Naive thymus-derived CD4-positive, alpha-beta T cell (primary cell): ENCODE data around the gene MPPED1. TPM values are rescaled to one million over a fixed set of nuclear protein-coding genes. Genes with fewer than 3 reads are reported as not detected.

Source experiments
- ATAC-seq: fragments of 150-1000 bp; cut with Tn5 transposase; 2 replicates; pipeline ENCODE4 v1.10.0; 2021; ENCODE audit warnings: mild to moderate bottlenecking, moderate library complexity
- CTCF ChIA-PET: fragments of 350-600 bp; sonication (Branson Sonifier 250); formaldehyde crosslinking; loops from one replicate; lab custom pipeline; 2021; ENCODE audit warnings: antibody characterized with exemption; lab: Charles Lee
- POLR2A ChIA-PET: fragments of 350-600 bp; sonication (Branson Sonifier 250); formaldehyde crosslinking; loops from one replicate; lab custom pipeline; 2021; ENCODE audit warnings: antibody characterized with exemption, inconsistent platforms; lab: Charles Lee
- DNase-seq, 9 donors: peaks; one replicate each; pipeline versions ENCODE4 v3.0.0 to v3.0.0-alpha.2; 2020 to 2022; ENCODE audit warnings: mixed read lengths in 1 of 9
- H3K27ac ChIP-seq: one replicate; pipeline ENCODE4 v1.7.0; 2013; ENCODE audit warnings: mild to moderate bottlenecking, low read depth, low read length, moderate library complexity
- H3K27me3 ChIP-seq, 2 donors: one replicate each; pipeline ENCODE4 v1.7.0; 2013; ENCODE audit warnings: low read length in 2 of 2, mild to moderate bottlenecking in 2 of 2, moderate library complexity in 2 of 2; ENCODE audit not compliant: control insufficient read depth in 2 of 2, insufficient read depth in 2 of 2
- H3K36me3 ChIP-seq, 3 experiments: 1 replicate in 2 of 3; 2 replicates in 1 of 3; pipeline ENCODE4 v1.7.0; 2013; ENCODE audit warnings: low read length in 3 of 3, mild to moderate bottlenecking in 3 of 3, moderate library complexity in 1 of 3; ENCODE audit not compliant: insufficient read depth in 3 of 3, control insufficient read depth in 2 of 3
- H3K4me1 ChIP-seq, 2 donors: one replicate each; pipeline ENCODE4 v1.7.0; 2013; ENCODE audit warnings: low read length in 2 of 2, mild to moderate bottlenecking in 2 of 2, moderate library complexity in 1 of 2; ENCODE audit not compliant: control insufficient read depth in 2 of 2, insufficient read depth in 2 of 2
- H3K4me3 ChIP-seq: 2 replicates; pipeline ENCODE4 v1.7.0; 2013; ENCODE audit warnings: mild to moderate bottlenecking, low read length
- H3K9me3 ChIP-seq, 3 experiments: 1 replicate in 2 of 3; 2 replicates in 1 of 3; pipeline ENCODE4 v1.7.0; 2013; ENCODE audit warnings: low read length in 3 of 3; ENCODE audit not compliant: control insufficient read depth in 2 of 3
- H3K27ac Mint-ChIP-seq, 9 donors: one replicate each; pipeline ENCODE4 v1.8.0; 2020 to 2022; ENCODE audit warnings: mixed read lengths in 9 of 9, mild to moderate bottlenecking in 8 of 9, moderate library complexity in 5 of 9, inconsistent platforms in 2 of 9
- H3K27me3 Mint-ChIP-seq, 5 donors: one replicate each; pipeline ENCODE4 v1.8.0; 2021 to 2022; ENCODE audit warnings: mixed read lengths in 5 of 5, mild to moderate bottlenecking in 1 of 5
- H3K36me3 Mint-ChIP-seq, 5 donors: one replicate each; pipeline ENCODE4 v1.8.0; 2020 to 2022; ENCODE audit warnings: mixed read lengths in 5 of 5, mild to moderate bottlenecking in 3 of 5, inconsistent platforms in 1 of 5
- H3K4me1 Mint-ChIP-seq, 7 donors: one replicate each; pipeline ENCODE4 v1.8.0; 2020 to 2022; ENCODE audit warnings: mixed read lengths in 7 of 7, mild to moderate bottlenecking in 3 of 7, inconsistent platforms in 1 of 7
- H3K4me3 Mint-ChIP-seq, 10 donors: one replicate each; pipeline ENCODE4 v1.8.0; 2020 to 2022; ENCODE audit warnings: mild to moderate bottlenecking in 10 of 10, mixed read lengths in 10 of 10, moderate library complexity in 6 of 10, inconsistent platforms in 2 of 10
- H3K9me3 Mint-ChIP-seq, 11 donors: one replicate each; pipeline ENCODE4 v1.8.0; 2020 to 2022; ENCODE audit warnings: mixed read lengths in 11 of 11, mild to moderate bottlenecking in 4 of 11, inconsistent platforms in 1 of 11, moderate library complexity in 1 of 11
- intact Hi-C, 2 donors: fragments of 100-400 bp; cut with micrococcal nuclease; formaldehyde crosslinking; loops; one replicate each; pipeline ENCODE4 v1.15.1; 2023
- polyA plus RNA-seq, 2 donors: library from polyadenylated mRNA; unstranded; fragments of 300-500 nt; fragmentation: Illumina TruSeq; gene quantifications; one replicate each; pipeline ENCODE4 v1.2.3, GENCODE V29; 2021
- total RNA-seq, 6 experiments: library from RNA in 5 of 6; stranded (reverse) in 5 of 6; gene quantifications; 1 replicate in 5 of 6; 2 replicates in 1 of 6; pipeline ENCODE4 v1.2.3 and lab custom pipeline; 2021 to 2026

MPPED1 gene
- total and polyA plus RNA-seq, 7 experiments from 2014 or later = not detected

DNA sequence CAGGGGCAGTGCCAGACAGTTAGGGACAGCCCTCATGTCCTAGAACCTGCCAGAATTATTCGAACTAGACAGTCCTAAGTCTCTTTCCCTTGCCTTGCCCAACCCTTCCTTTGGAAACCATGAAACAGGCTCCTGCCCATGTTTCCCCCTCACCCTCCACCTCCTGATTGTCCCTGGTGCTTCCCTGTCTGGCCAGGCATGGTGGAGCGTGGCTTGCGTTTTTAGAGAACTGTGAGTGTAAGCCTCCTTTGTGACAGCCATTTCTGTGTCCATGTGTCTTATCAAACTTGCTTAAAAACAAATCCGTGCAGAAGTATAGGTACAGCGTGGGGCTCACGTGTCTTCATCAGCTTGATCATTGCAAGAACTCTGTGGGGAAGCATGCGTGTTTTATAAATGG is 54.9 kb downstream of the MPPED1 start:
- Mint-ChIP-seq H3K4me1 (no peaks in the 10 kb centered on the region), H3K27ac (no peak overlapping the region), H3K27me3 (peaks cover 0 to 78% (median 62%) of the 10 kb centered on the region in 5 donors), H3K36me3 (peaks cover 0 to 10% (median 0%) of the 10 kb centered on the region in 5 donors), H3K9me3 (peaks cover 0 to 24% (median 11%) of the 10 kb centered on the region in 11 donors), H3K4me3 (no peak overlapping the region)
- ATAC-seq (no peak), DNase-seq (no peak)
- H3K36me3 ChIP-seq = no peaks in the 10 kb centered on the region
- H3K27ac ChIP-seq = no peak overlapping the region
- H3K4me1 ChIP-seq = no peaks in the 10 kb centered on the region
- intact Hi-C loops = no loop called here
- ChIA-PET CTCF (no interaction called here), POLR2A (no interaction called here)
- peaks cover 0 to 6% (median 0%) of the 10 kb centered on the region in 3 experiments for H3K9me3 ChIP-seq
- H3K27me3 ChIP-seq = peaks cover 0 to 4% of the 10 kb centered on the region in 2 donors
- H3K4me3 ChIP-seq = no peak overlapping the region

DNA sequence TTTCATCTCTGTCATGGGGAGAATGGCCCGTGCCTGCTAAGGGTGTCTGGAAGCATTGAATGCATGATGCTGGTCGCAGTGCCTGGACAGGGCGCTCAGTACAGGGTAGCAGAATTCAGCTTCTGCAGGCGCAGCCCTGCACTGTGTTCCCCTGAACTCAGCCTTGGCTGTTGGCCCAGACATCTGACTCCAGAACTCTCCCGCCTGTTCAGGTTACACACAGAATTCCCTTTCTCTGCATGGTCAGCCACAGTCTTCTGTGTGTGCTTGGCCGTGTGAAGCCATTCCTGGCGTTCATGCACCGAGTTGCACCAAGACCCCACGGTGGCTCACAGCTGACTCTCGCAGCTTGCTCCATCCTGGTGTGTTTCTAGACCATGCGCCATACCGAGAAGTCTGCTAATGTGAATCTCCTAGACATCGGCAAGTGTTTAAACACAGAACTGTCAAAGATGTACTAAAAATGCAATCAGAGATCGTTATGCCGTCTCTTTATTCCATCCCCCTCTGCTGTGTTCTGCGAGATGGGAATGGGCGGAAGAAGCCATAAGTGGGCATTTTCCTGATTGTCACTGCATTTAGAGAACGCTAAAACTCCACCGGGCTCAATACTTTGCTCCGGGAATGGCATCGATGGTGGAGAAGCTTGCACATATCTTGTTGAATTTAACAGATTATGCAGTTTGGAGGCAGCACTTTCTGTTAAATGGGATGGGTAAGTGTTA is 55.6 kb downstream of the MPPED1 start:
- Mint-ChIP-seq H3K36me3 (peaks cover 0 to 10% (median 0%) of the 10 kb centered on the region in 5 donors), H3K27me3 (peaks cover 0 to 79% (median 62%) of the 10 kb centered on the region in 5 donors), H3K27ac (no peak overlapping the region), H3K4me3 (no peak overlapping the region), H3K4me1 (no peaks in the 10 kb centered on the region), H3K9me3 (peaks cover 0 to 20% (median 11%) of the 10 kb centered on the region in 11 donors)
- Histone ChIP-seq H3K27me3 (peaks cover 0 to 4% of the 10 kb centered on the region in 2 donors), H3K4me3 (no peak overlapping the region), H3K9me3 (peaks cover 0 to 6% (median 0%) of the 10 kb centered on the region in 3 experiments), H3K4me1 (no peaks in the 10 kb centered on the region), H3K27ac (no peak overlapping the region), H3K36me3 (no peaks in the 10 kb centered on the region)
- CTCF ChIA-PET = no interaction called here
- intact Hi-C loops = no loop called here
- POLR2A ChIA-PET = no interaction called here
- DNase-seq (no peak), ATAC-seq (no peak)

DNA sequence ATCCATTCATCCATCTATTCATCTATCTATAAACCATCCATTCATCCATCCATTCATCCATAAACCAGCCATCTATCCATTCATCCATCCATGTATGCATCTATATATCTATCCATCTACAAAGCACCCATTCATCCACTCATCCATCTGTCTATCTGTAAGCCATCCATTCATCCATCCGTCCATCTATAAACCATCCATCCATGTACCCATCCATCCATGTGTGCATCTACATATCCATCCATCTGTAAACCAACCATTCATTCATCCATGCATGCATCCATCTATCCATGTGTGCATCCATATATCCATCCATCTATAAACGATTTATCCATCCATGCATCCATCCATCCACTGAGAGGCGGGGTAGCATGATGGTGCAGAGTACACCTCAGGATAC is 58.4 kb downstream of the MPPED1 start:
- H3K4me1 Mint-ChIP-seq = no peaks in the 10 kb centered on the region
- ChIA-PET CTCF (no interaction called here), POLR2A (no interaction called here)
- H3K4me3 ChIP-seq = no peak overlapping the region
- intact Hi-C loops = no loop called here
- peaks cover 0 to 65% (median 52%) of the 10 kb centered on the region in 5 donors for H3K27me3 Mint-ChIP-seq
- H3K4me3 Mint-ChIP-seq = no peak overlapping the region
- peaks cover 0 to 5% (median 0%) of the 10 kb centered on the region in 11 donors for H3K9me3 Mint-ChIP-seq
- peaks cover 0 to 4% of the 10 kb centered on the region in 2 donors for H3K27me3 ChIP-seq
- no peaks in the 10 kb centered on the region for H3K4me1 ChIP-seq
- H3K36me3 ChIP-seq = no peaks in the 10 kb centered on the region
- no peaks in the 10 kb centered on the region for H3K36me3 Mint-ChIP-seq
- ATAC-seq (no peak), DNase-seq (no peak)
- H3K27ac ChIP-seq = no peak overlapping the region
- no peak overlapping the region for H3K27ac Mint-ChIP-seq
- no peaks in the 10 kb centered on the region for H3K9me3 ChIP-seq

DNA sequence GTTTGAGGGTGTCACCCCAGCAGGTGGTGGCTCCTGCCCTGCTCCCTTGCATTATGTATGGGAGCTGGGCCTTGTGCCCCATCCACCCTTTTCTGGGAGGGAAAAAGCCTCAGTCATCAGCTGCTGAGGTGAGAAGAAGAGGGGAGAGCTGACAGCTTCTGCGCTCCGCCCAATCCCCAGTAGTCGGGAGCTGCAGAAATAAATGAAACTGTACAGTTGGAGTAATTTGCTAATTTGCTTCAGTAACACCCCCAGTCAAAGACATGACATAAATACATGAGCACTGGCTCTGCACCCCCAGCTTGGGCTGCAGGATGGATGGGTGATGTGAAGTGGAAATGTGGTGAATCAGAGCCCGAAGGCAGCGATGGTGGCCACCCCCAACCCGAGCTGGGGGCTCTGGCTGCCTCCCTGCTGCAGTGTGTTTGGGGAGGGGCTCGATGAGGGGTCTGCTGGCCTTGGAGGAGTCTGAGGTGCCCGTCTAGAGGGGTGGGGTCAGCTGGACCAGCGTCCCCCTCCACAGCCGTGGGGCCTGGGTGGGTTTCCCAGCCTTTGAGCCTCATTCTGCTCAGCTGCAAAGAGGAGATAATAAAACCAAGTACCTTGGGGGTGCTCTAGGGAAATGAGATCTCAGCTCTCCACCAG is 59.2 kb downstream of the MPPED1 start:
- Mint-ChIP-seq H3K27me3 (peaks cover 0 to 60% (median 47%) of the 10 kb centered on the region in 5 donors), H3K27ac (no peak overlapping the region), H3K36me3 (no peaks in the 10 kb centered on the region), H3K9me3 (peaks cover 0 to 5% (median 0%) of the 10 kb centered on the region in 11 donors), H3K4me1 (no peaks in the 10 kb centered on the region), H3K4me3 (no peak overlapping the region)
- Histone ChIP-seq H3K27ac (no peak overlapping the region), H3K4me3 (no peak overlapping the region), H3K27me3 (peaks cover 0 to 4% of the 10 kb centered on the region in 2 donors), H3K9me3 (no peaks in the 10 kb centered on the region), H3K4me1 (no peaks in the 10 kb centered on the region), H3K36me3 (no peaks in the 10 kb centered on the region)
- ChIA-PET CTCF (interaction anchor here (1.3 kb wide), 1 partner anchor 85 kb away, joined by 3 read pairs; no protein-coding TSS in a partner anchor), POLR2A (no interaction called here)
- intact Hi-C loops = no loop called here
- no peak for DNase-seq
- ATAC-seq = no peak

DNA sequence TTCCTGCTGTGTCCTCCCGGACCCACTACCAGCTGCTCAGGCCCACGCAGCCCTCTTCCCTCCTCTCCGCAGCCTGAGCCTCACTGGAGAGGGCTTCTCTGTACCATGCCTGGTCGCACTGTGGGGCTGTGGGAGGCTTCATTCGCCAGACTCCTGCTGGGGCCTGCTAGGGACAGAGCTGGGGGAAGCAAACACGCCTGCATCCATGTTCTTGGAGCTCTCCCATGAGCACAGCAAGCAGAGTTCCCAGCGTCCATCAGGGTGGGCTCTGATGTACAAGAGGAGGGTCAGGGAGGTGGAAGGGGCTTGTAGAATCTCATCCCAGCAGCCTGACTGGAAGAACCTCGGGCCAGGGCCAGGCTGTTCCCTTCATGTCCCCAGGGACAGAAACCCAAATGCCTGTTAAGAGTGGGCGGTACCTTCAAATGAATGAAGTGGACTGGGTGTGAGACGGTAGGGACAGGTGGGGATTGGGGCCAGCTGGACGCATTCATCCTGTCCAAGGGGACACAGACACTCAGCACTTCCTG is 59.9 kb downstream of the MPPED1 start:
- ATAC-seq = no peak
- Histone ChIP-seq H3K4me1 (no peaks in the 10 kb centered on the region), H3K27ac (no peak overlapping the region), H3K27me3 (peaks cover 0 to 4% of the 10 kb centered on the region in 2 donors), H3K36me3 (no peaks in the 10 kb centered on the region), H3K4me3 (no peak overlapping the region), H3K9me3 (no peaks in the 10 kb centered on the region)
- no peak overlapping the region for H3K4me3 Mint-ChIP-seq
- ChIA-PET CTCF (interaction anchor here (1.3 kb wide), 1 partner anchor 86 kb away, joined by 3 read pairs; no protein-coding TSS in a partner anchor), POLR2A (no interaction called here)
- peaks cover 0 to 5% (median 0%) of the 10 kb centered on the region in 11 donors for H3K9me3 Mint-ChIP-seq
- H3K4me1 Mint-ChIP-seq = no peaks in the 10 kb centered on the region
- no peaks in the 10 kb centered on the region for H3K36me3 Mint-ChIP-seq
- no peak overlapping the region for H3K27ac Mint-ChIP-seq
- no peak for DNase-seq
- intact Hi-C loops = no loop called here
- peaks cover 0 to 55% (median 45%) of the 10 kb centered on the region in 5 donors for H3K27me3 Mint-ChIP-seq

DNA sequence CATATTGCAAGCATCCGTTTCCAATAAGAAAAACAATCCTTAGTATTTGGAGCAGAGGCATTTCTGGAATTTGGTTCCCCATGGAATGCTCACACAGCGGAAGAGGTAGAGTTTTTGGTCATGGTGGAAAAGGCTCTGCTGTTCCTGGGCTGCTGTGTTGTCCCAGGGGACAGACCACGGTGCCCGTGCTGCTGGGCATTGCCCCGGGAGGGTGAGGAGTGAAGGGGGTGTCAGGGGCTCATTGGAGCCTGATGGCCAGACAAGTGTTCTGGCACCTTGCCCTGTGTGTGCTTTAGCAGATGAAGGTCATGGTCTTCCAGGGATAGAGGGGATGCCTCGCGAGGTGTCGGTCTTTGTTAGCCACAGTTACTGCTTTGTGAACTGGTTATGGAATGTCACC is 61.2 kb downstream of the MPPED1 start:
- DNase-seq (no peak), ATAC-seq (no peak)
- ChIA-PET POLR2A (no interaction called here), CTCF (no interaction called here)
- Histone ChIP-seq H3K27me3 (peaks cover 0 to 4% of the 10 kb centered on the region in 2 donors), H3K27ac (no peak overlapping the region), H3K4me3 (no peak overlapping the region), H3K36me3 (no peaks in the 10 kb centered on the region), H3K9me3 (no peaks in the 10 kb centered on the region), H3K4me1 (no peaks in the 10 kb centered on the region)
- H3K4me1 Mint-ChIP-seq = no peaks in the 10 kb centered on the region
- no peaks in the 10 kb centered on the region for H3K36me3 Mint-ChIP-seq
- H3K9me3 Mint-ChIP-seq = peaks cover 0 to 3% (median 0%) of the 10 kb centered on the region in 11 donors
- intact Hi-C loops = no loop called here
- peaks cover 0 to 41% (median 33%) of the 10 kb centered on the region in 5 donors for H3K27me3 Mint-ChIP-seq
- H3K4me3 Mint-ChIP-seq = no peak overlapping the region
- H3K27ac Mint-ChIP-seq = no peak overlapping the region
